Measurements from ENCODE around the gene MOB3A. TPM values are rescaled to one million over a fixed set of nuclear protein-coding genes. Genes with fewer than 3 reads are reported as not detected.

MOB3A gene
- total and polyA plus RNA-seq, 10 of the 15 experiments (the other 5 are each of a cell fraction or from before 2014, with no cell fraction given): 7.5 to 229 (median 79.4) TPM

DNA sequence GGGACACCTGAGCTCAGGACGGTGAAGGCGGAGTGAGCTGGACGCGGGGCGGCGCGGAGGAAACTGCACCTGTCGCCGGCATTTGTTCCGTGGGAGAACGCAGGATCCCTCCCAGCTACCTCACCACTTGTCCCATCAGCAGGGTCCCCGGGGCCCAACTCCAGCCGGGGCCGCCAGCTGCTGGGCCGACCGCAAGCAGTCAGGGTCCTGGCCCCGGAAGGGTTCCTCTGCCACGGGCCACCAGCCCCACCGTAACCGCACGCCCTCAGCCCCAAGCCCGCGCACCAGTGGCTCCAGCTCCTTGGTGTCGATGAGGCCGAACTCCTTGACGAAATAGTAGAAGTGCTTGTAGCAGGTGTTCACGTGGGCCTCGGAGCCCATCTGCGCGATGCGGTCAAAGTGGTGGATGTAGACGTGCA, 19.6 kb downstream of the MOB3A start (continued):
- TF ChIP-seq BMI1 (IDR thresholded peaks at IDR 0.05; ENCODE audit: borderline replicate concordance) (no peak), POLR2A (IDR thresholded peaks at IDR 0.05; ENCODE audit: low read depth, low read length) (peak; percentile 71)

DNA sequence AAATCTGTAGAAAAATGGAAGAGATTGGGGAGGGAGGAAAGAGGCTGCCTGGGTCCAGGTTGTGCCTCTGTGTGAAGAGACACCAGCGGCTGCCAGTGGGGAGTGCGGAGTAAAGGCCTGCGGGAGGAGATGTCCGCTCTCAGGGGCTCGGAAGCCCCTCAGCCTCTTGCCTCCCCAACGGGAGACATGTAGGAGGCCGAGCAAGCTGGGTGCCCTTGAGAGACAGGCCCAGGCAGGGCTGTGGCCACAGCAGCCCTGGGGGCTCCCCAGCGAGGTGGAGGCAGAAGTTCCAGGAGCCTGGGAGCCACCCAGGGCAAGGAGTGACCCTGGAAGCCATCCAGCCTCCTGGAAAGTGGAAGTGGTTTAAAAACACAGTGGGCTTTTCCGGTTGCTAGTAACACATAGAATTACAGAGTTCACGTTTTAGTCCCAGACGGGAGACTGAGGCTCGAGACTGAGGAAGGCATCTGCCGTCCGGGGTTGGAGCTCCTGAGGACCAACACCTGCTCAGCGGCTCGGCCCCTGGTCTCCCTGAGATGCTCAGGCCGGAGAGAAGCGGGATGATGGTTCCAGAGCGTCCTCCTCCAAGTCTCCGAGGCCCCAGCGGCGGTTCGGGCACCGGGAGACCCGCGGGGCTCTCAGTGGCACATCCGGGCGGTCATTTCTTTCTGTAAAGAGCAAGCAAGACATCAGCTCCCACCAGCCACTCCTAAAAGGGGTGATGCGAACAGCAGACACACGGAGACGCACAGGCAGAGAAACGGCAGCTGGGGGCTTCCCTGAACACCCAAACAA, 23.2 kb downstream of the MOB3A start:
- ATAC-seq (no peak), FAIRE-seq (no peak), DNase-seq (ENCODE audit: low read depth, low spot score) (no peak)
- Histone ChIP-seq H3K4me2 (ENCODE audit: control insufficient read depth, insufficient read depth) (no peak overlapping the region), H3K4me1 (ENCODE audit: control insufficient read depth, insufficient read depth, low read length) (peaks cover 28% of the 10 kb centered on the region), H3K27me3 (replicated peaks in 1 of 2; ENCODE audit: control insufficient read depth in 2 of 2, insufficient read depth in 2 of 2, low read length in 1 of 2) (no peaks in the 10 kb centered on the region), H3K36me3 (ENCODE audit: control insufficient read depth in 2 of 2, insufficient read depth in 2 of 2, low read length in 1 of 2) (peaks cover 36 to 41% of the 10 kb centered on the region in 2 experiments), H3K9ac (ENCODE audit: control insufficient read depth, insufficient read depth, low read length) (no peak overlapping the region), H3K9me3 (replicated peaks; ENCODE audit: control insufficient read depth, insufficient read depth, low read length) (no peaks in the 10 kb centered on the region; the same call in 2 of the 3 replicates), H3K79me2 (ENCODE audit: control insufficient read depth, insufficient read depth, low read length) (peaks cover 44% of the 10 kb centered on the region), H3K27ac (ENCODE audit: control insufficient read depth, insufficient read depth) (no peak overlapping the region), H4K20me1 (ENCODE audit: control insufficient read depth, insufficient read depth) (peaks cover 19% of the 10 kb centered on the region), H2AFZ (ENCODE audit: control insufficient read depth, low read depth, low read length) (no peak overlapping the region), H3K4me3 (no peak overlapping the region)
- ChIA-PET POLR2A (interaction anchor here (0.6 to 2.1 kb wide), 2 partner anchors 20 to 24 kb away, joined by 3 to 11 read pairs; no protein-coding TSS in a partner anchor), SMC1A (ENCODE audit: uncharacterized antibody, unreplicated experiment) (no interaction called here), RAD21 (ENCODE audit: unreplicated experiment) (no interaction called here), CTCF (no interaction called here)
- no TSS peak for BruUV-seq (replicated peaks)
- intact Hi-C loops (cut with micrococcal nuclease; ENCODE audit: unreplicated experiment) (no loop called here), in situ Hi-C loops (cut with MboI) (no loop called here)
- TF ChIP-seq EGR1 (IDR thresholded peaks at IDR 0.05; ENCODE audit: borderline replicate concordance in 1 of 2, low read depth in 2 of 2, low read length in 2 of 2) (no peak), SMAD5 (IDR thresholded peaks at IDR 0.05; ENCODE audit: low read depth) (no peak), CREM (IDR thresholded peaks at IDR 0.05; ENCODE audit: low read depth) (no peak), EZH2 (IDR thresholded peaks at IDR 0.05; ENCODE audit: borderline replicate concordance, control insufficient read depth, low read depth, low read length) (no peak), POLR2AphosphoS2 (IDR thresholded peaks at IDR 0.05; ENCODE audit: low read depth, low read length) (peak; percentile 57; the same call in 1 of the 2 replicates), GABPA (IDR thresholded peaks at IDR 0.05; ENCODE audit: low read depth) (no peak), SMAD1 (IDR thresholded peaks at IDR 0.05; ENCODE audit: low read depth, partially characterized antibody) (no peak), POLR2AphosphoS5 (IDR thresholded peaks at IDR 0.05; ENCODE audit: low read length) (peak; percentile 28)
- TF ChIP-seq, protein P1, sequence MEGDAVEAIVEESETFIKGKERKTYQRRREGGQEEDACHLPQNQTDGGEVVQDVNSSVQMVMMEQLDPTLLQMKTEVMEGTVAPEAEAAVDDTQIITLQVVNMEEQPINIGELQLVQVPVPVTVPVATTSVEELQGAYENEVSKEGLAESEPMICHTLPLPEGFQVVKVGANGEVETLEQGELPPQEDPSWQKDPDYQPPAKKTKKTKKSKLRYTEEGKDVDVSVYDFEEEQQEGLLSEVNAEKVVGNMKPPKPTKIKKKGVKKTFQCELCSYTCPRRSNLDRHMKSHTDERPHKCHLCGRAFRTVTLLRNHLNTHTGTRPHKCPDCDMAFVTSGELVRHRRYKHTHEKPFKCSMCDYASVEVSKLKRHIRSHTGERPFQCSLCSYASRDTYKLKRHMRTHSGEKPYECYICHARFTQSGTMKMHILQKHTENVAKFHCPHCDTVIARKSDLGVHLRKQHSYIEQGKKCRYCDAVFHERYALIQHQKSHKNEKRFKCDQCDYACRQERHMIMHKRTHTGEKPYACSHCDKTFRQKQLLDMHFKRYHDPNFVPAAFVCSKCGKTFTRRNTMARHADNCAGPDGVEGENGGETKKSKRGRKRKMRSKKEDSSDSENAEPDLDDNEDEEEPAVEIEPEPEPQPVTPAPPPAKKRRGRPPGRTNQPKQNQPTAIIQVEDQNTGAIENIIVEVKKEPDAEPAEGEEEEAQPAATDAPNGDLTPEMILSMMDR (IDR thresholded peaks at IDR 0.05 in 2 of 3, conservative IDR thresholded peaks at IDR 0.05 in 1 of 3; ENCODE audit: control insufficient read depth in 2 of 3, extremely low read depth in 1 of 3, insufficient read depth in 1 of 3, low read depth in 3 of 3, low read length in 3 of 3): no peak
- TF ChIP-seq, protein P2, sequence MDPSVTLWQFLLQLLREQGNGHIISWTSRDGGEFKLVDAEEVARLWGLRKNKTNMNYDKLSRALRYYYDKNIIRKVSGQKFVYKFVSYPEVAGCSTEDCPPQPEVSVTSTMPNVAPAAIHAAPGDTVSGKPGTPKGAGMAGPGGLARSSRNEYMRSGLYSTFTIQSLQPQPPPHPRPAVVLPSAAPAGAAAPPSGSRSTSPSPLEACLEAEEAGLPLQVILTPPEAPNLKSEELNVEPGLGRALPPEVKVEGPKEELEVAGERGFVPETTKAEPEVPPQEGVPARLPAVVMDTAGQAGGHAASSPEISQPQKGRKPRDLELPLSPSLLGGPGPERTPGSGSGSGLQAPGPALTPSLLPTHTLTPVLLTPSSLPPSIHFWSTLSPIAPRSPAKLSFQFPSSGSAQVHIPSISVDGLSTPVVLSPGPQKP (IDR thresholded peaks at IDR 0.05; ENCODE audit: low read depth, low read length): no peak
- WGBS (ENCODE audit: insufficient coverage, insufficient replicate concordance, low lambda C conversion rate, missing lambda C conversion rate): 85% methylated on average over 32 of the region's 32 CpGs

Measured in GM12878 (cell line).